H9 (cell line): Measurements from ENCODE around the gene TRABD2B. TPM values are rescaled to one million over a fixed set of nuclear protein-coding genes. Genes with fewer than 3 reads are reported as not detected.

ENCODE experiments used
- DNase-seq: peaks from one replicate; pipeline ENCODE4 v3.0.0-alpha.2; 2017
- H2AFZ ChIP-seq: one replicate; pipeline ENCODE4 v1.6.1; 2013; ENCODE audit warnings: mild to moderate bottlenecking, low read length, control low read depth, moderate library complexity
- H2AK5ac ChIP-seq: 2 replicates; pipeline ENCODE4 v1.6.1; 2013; ENCODE audit warnings: low read length, control low read depth, mixed read lengths; ENCODE audit not compliant: insufficient read length
- H2BK120ac ChIP-seq: one replicate; pipeline ENCODE4 v1.6.1; 2013; ENCODE audit warnings: low read depth, mild to moderate bottlenecking, low read length, control low read depth, inconsistent platforms; ENCODE audit not compliant: poor library complexity, severe bottlenecking
- H2BK12ac ChIP-seq: 2 replicates; pipeline ENCODE4 v1.6.1; 2013; ENCODE audit warnings: low read length, control low read depth, mixed read lengths, low read depth; ENCODE audit not compliant: insufficient read length
- H2BK15ac ChIP-seq: 2 replicates; pipeline ENCODE4 v1.6.1; 2013; ENCODE audit warnings: low read depth, low read length, control low read depth
- H2BK20ac ChIP-seq: one replicate; pipeline ENCODE4 v1.6.1; 2013; ENCODE audit warnings: low read depth, mild to moderate bottlenecking, low read length, control low read depth, inconsistent platforms; ENCODE audit not compliant: poor library complexity, severe bottlenecking
- H2BK5ac ChIP-seq: 2 replicates; pipeline ENCODE4 v1.6.1; 2013; ENCODE audit warnings: low read length, control low read depth, mixed read lengths; ENCODE audit not compliant: insufficient read length
- H3K14ac ChIP-seq: 2 replicates; pipeline ENCODE4 v1.6.1; 2013; ENCODE audit warnings: low read length, control low read depth; ENCODE audit not compliant: insufficient read depth
- H3K18ac ChIP-seq: 2 replicates; pipeline ENCODE4 v1.6.1; 2013; ENCODE audit warnings: low read depth, mild to moderate bottlenecking, mixed read lengths, low read length, control low read depth; ENCODE audit not compliant: insufficient read length
- H3K23ac ChIP-seq: 2 replicates; pipeline ENCODE4 v1.6.1; 2013; ENCODE audit warnings: low read length, control low read depth, mixed read lengths, low read depth; ENCODE audit not compliant: insufficient read length
- H3K23me2 ChIP-seq: 2 replicates; pipeline ENCODE4 v1.6.1; 2013; ENCODE audit warnings: low read depth, mild to moderate bottlenecking, mixed read lengths, low read length, control low read depth; ENCODE audit not compliant: insufficient read length, poor library complexity, severe bottlenecking
- H3K27ac ChIP-seq: 2 replicates; pipeline ENCODE4 v1.5.1; 2013; ENCODE audit warnings: low read length, control low read depth, mixed read lengths, low read depth; ENCODE audit not compliant: insufficient read length
- H3K27me3 ChIP-seq: 2 replicates; pipeline ENCODE4 v1.6.1; 2013; ENCODE audit warnings: low read length, control low read depth, inconsistent platforms; ENCODE audit not compliant: insufficient read depth
- H3K4ac ChIP-seq: 2 replicates; pipeline ENCODE4 v1.6.1; 2013; ENCODE audit warnings: low read depth, mild to moderate bottlenecking, control low read depth, inconsistent platforms, low read length, moderate library complexity
- H3K4me1 ChIP-seq: 2 replicates; pipeline ENCODE4 v1.6.1; 2013; ENCODE audit warnings: low read length, control low read depth, inconsistent platforms; ENCODE audit not compliant: insufficient read depth
- H3K4me2 ChIP-seq: 2 replicates; pipeline ENCODE4 v1.6.1; 2013; ENCODE audit warnings: low read length, control low read depth, mixed read lengths; ENCODE audit not compliant: insufficient read length, insufficient read depth
- H3K56ac ChIP-seq: 2 replicates; pipeline ENCODE4 v1.6.1; 2013; ENCODE audit warnings: low read depth, mild to moderate bottlenecking, mixed read lengths, low read length, control low read depth; ENCODE audit not compliant: insufficient read length
- H3K79me1 ChIP-seq: 2 replicates; pipeline ENCODE4 v1.6.1; 2013; ENCODE audit warnings: low read depth, mild to moderate bottlenecking, moderate library complexity, low read length, control low read depth, inconsistent platforms; ENCODE audit not compliant: insufficient read depth, poor library complexity, severe bottlenecking
- H3K79me2 ChIP-seq: 2 replicates; pipeline ENCODE4 v1.6.1; 2013; ENCODE audit warnings: low read length, control low read depth, inconsistent platforms; ENCODE audit not compliant: insufficient read depth
- H3K9ac ChIP-seq: 2 replicates; pipeline ENCODE4 v1.6.1; 2013; ENCODE audit warnings: low read length, control low read depth, mixed read lengths; ENCODE audit not compliant: insufficient read length; ENCODE audit errors: extremely low read depth
- H3K9me3 ChIP-seq: one replicate; pipeline ENCODE4 v1.6.1; 2013; ENCODE audit warnings: low read depth, low read length, inconsistent platforms; ENCODE audit not compliant: control insufficient read depth
- H3T11ph ChIP-seq: one replicate; pipeline ENCODE4 v1.6.1; 2013; ENCODE audit warnings: mild to moderate bottlenecking, low read length, control low read depth, inconsistent platforms
- H4K20me1 ChIP-seq: one replicate; pipeline ENCODE4 v1.6.1; 2013; ENCODE audit not compliant: control insufficient read depth, insufficient read length, insufficient read depth
- H4K5ac ChIP-seq: 2 replicates; pipeline ENCODE4 v1.6.1; 2013; ENCODE audit warnings: low read depth, mild to moderate bottlenecking, mixed read lengths, low read length, control low read depth; ENCODE audit not compliant: insufficient read length
- H4K8ac ChIP-seq: replicated peaks from 2 replicates; pipeline ENCODE4 v1.6.1; 2013; ENCODE audit warnings: low read length, control low read depth, mixed read lengths, low read depth; ENCODE audit not compliant: insufficient read length
- H4K91ac ChIP-seq: 2 replicates; pipeline ENCODE4 v1.6.1; 2013; ENCODE audit warnings: low read depth, mild to moderate bottlenecking, moderate library complexity, mixed read lengths, low read length, control low read depth; ENCODE audit not compliant: insufficient read length
- H3K27ac Mint-ChIP-seq, 3 experiments: 2 replicates in 2 of 3; 3 replicates in 1 of 3; pipeline ENCODE4 v1.8.0; 2020 to 2021; ENCODE audit warnings: mixed read lengths in 3 of 3, mild to moderate bottlenecking in 1 of 3, moderate library complexity in 1 of 3
- H3K27me3 Mint-ChIP-seq: 2 replicates; pipeline ENCODE4 v1.8.0; 2021; ENCODE audit warnings: low read depth, mild to moderate bottlenecking, moderate library complexity, mixed read lengths
- H3K36me3 Mint-ChIP-seq, 3 experiments: 2 replicates in 2 of 3; 3 replicates in 1 of 3; pipeline ENCODE4 v1.8.0; 2020 to 2021; ENCODE audit warnings: low read depth in 3 of 3, mixed read lengths in 3 of 3; ENCODE audit not compliant: insufficient read depth in 1 of 3
- H3K4me1 Mint-ChIP-seq, 2 experiments: 2 replicates each; pipeline ENCODE4 v1.8.0; 2020; ENCODE audit warnings: mixed read lengths in 2 of 2
- H3K4me3 Mint-ChIP-seq, 2 experiments: 2 replicates in 1 of 2; 3 replicates in 1 of 2; pipeline ENCODE4 v1.8.0; 2020 to 2021; ENCODE audit warnings: mild to moderate bottlenecking in 2 of 2, mixed read lengths in 2 of 2, moderate library complexity in 1 of 2
- H3K9me3 Mint-ChIP-seq, 2 experiments: 2 replicates in 1 of 2; 3 replicates in 1 of 2; pipeline ENCODE4 v1.8.0; 2020; ENCODE audit warnings: mild to moderate bottlenecking in 2 of 2, mixed read lengths in 2 of 2, moderate library complexity in 1 of 2
- CTCF ChIP-seq: fragments of 200-600 bp; sonication (generic); conservative IDR thresholded peaks from 3 replicates; pipeline ENCODE4 v1.8.0; 2021; ENCODE audit warnings: antibody characterized with exemption, mild to moderate bottlenecking
- WGBS: extraction: QIAGEN DNeasy Blood & Tissue Kit; methylation state at CpG from one replicate; pipeline ENCODE4 v1.1.7; 2013; ENCODE audit warnings: missing lambda C conversion rate, low lambda C conversion rate, mixed read lengths; ENCODE audit not compliant: insufficient read length; ENCODE audit errors: extremely low coverage; 5-methylcytosine and 5-hydroxymethylcytosine counted together
- total RNA-seq: library from RNA; stranded (reverse); gene quantifications from 2 replicates; pipeline ENCODE4 v1.2.1, GENCODE V29; 2021

TRABD2B gene
- total RNA-seq, 1 experiment from 2014 or later = 2.3 TPM

GRCh38 chr1:47761201-47761930 lies 235.8 kb downstream of the TRABD2B start:
- no peaks in the 10 kb centered on the region for H3K23me2 ChIP-seq
- Mint-ChIP-seq H3K27ac (no peak overlapping the region), H3K36me3 (no peaks in the 10 kb centered on the region), H3K27me3 (peaks cover 18% of the 10 kb centered on the region), H3K4me1 (peaks cover 2 to 5% of the 10 kb centered on the region in 2 experiments; a peak in 2 of 4 replicates), H3K4me3 (no peak overlapping the region), H3K9me3 (no peaks in the 10 kb centered on the region; a peak in 1 of 5 replicates)
- H3K4me2 ChIP-seq = no peak overlapping the region
- H3K23ac ChIP-seq = no peak overlapping the region
- no peaks in the 10 kb centered on the region for H3K4me1 ChIP-seq
- no peaks in the 10 kb centered on the region for H3K79me1 ChIP-seq
- TF ChIP-seq CTCF = no peak
- no peak overlapping the region for H3T11ph ChIP-seq
- H3K4ac ChIP-seq = no peak overlapping the region
- no peak overlapping the region for H4K5ac ChIP-seq
- no peaks in the 10 kb centered on the region for H3K9me3 ChIP-seq
- H3K27me3 ChIP-seq = no peaks in the 10 kb centered on the region
- H2BK12ac ChIP-seq = no peak overlapping the region
- H4K91ac ChIP-seq = no peak overlapping the region
- H2BK20ac ChIP-seq = no peak overlapping the region
- no CpG with 5 or more reads among the region's 8 CpGs for WGBS
- no peak overlapping the region for H3K14ac ChIP-seq
- H2BK15ac ChIP-seq = no peak overlapping the region
- no peak overlapping the region for H2AK5ac ChIP-seq
- H4K20me1 ChIP-seq = no peaks in the 10 kb centered on the region
- no peaks in the 10 kb centered on the region for H3K79me2 ChIP-seq
- no peak for DNase-seq
- H3K27ac ChIP-seq = no peak overlapping the region
- no peak overlapping the region for H3K9ac ChIP-seq
- no peak overlapping the region for H2AFZ ChIP-seq
- no peak overlapping the region for H4K8ac ChIP-seq
- no peak overlapping the region for H3K56ac ChIP-seq
- no peak overlapping the region for H2BK5ac ChIP-seq
- H3K18ac ChIP-seq = no peak overlapping the region
- H2BK120ac ChIP-seq = no peak overlapping the region
